SIG-M5 treated with dmso at 0.1 percent for 504 hours (cell line): ENCODE data around the gene CDC42EP4.

Source experiments
- DNase-seq: peaks from one replicate; lab custom pipeline; 2025; ENCODE audit not compliant: unreplicated experiment; lab: John Stamatoyannopoulos, UW

Gene CDC42EP4

GRCh38 chr17:73261952-73262675, 49.7 kb downstream of the CDC42EP4 start:
- DNase-seq: peak; percentile 81

- no peak for DNase-seq
These were observed 50.2 kb downstream of the CDC42EP4 start, which contains the start of gene CPSF4L for GRCh38 chr17:73261617-73261951. TSS of gene CPSF4L (minus strand) at chr17:73261880. CDS start at chr17:73261818, 62 bp downstream.

GRCh38 chr17:73257516-73257915, 54.3 kb downstream of the CDC42EP4 start:
- no peak for DNase-seq

- DNase-seq: no peak
These were observed 55.6 kb downstream of the CDC42EP4 start for GRCh38 chr17:73256220-73256619.

- peak; percentile 43 for DNase-seq
These were observed 56.1 kb downstream of the CDC42EP4 start for GRCh38 chr17:73255671-73256181.

GRCh38 chr17:73251871-73252270, 59.9 kb downstream of the CDC42EP4 start:
- no peak for DNase-seq

- no peak for DNase-seq
These were observed 60.8 kb downstream of the CDC42EP4 start for GRCh38 chr17:73250851-73251640.

GRCh38 chr17:73249700-73250099, 62.1 kb downstream of the CDC42EP4 start:
- no peak for DNase-seq

- DNase-seq: no peak
These were observed 63.3 kb downstream of the CDC42EP4 start for GRCh38 chr17:73248532-73248931.

- no peak for DNase-seq
These were observed 64.1 kb downstream of the CDC42EP4 start for GRCh38 chr17:73247726-73248125.

- no peak for DNase-seq
These were observed 71.2 kb downstream of the CDC42EP4 start for GRCh38 chr17:73240561-73240960.

GRCh38 chr17:73237714-73238113, 74.1 kb downstream of the CDC42EP4 start:
- no peak for DNase-seq

- DNase-seq: no peak
These were observed 77.1 kb downstream of the CDC42EP4 start for GRCh38 chr17:73234736-73235135.
